Upper lobe of left lung (tissue), 6 donors: ENCODE measurements around the gene CXorf58. TPM values are rescaled to one million over a fixed set of nuclear protein-coding genes. Genes with fewer than 3 reads are reported as not detected.
"Not testable (repeated sequence)": the region's sequence is repeated elsewhere in the genome, so short reads cannot be mapped to it uniquely, and the experiment has no call there.

ENCODE experiments used
- ATAC-seq, 2 donors: fragments of 200-7000 bp; cut with Tn5 transposase; one replicate each; pipeline ENCODE4 v1.9.1; 2022; ENCODE audit warnings: mild to moderate bottlenecking in 2 of 2, moderate library complexity in 2 of 2; ENCODE audit not compliant: low FRiP score in 2 of 2
- DNase-seq, 2 donors: peaks; one replicate each; pipeline ENCODE4 v3.0.0-alpha.2; 2019 to 2020
- H3K27ac ChIP-seq, 4 donors: fragments of 200-600 bp; sonication (generic); one replicate each; pipeline ENCODE4 v1.5.1; 2016 to 2019
- H3K27me3 ChIP-seq, 4 donors: fragments of 200-600 bp; sonication (generic); one replicate each; pipeline ENCODE4 v1.5.1; 2017 to 2019
- H3K36me3 ChIP-seq, 4 donors: fragments of 200-600 bp; sonication (generic); one replicate each; pipeline ENCODE4 v1.5.1; 2016 to 2019
- H3K4me1 ChIP-seq, 4 donors: fragments of 200-600 bp; sonication (generic); one replicate each; pipeline ENCODE4 v1.5.1; 2018 to 2019
- H3K4me3 ChIP-seq, 4 donors: fragments of 200-600 bp; sonication (generic); one replicate each; pipeline ENCODE4 v1.5.1; 2017 to 2019; ENCODE audit warnings: mild to moderate bottlenecking in 2 of 4, moderate library complexity in 1 of 4
- H3K9me3 ChIP-seq, 4 donors: fragments of 200-600 bp; sonication (generic); one replicate each; pipeline ENCODE4 v1.5.1; 2018 to 2019
- CTCF ChIP-seq, 6 experiments: fragments of 450-650 bp in 4 of 6; fragments of 200-600 bp in 2 of 6; sonication (generic) in 2 of 6; IDR thresholded peaks; one replicate each; pipeline ENCODE4 v1.5.1; 2016 to 2019; ENCODE audit warnings: antibody characterized with exemption in 6 of 6
- EP300 ChIP-seq, 4 donors: sonication (generic); formaldehyde crosslinking; IDR thresholded peaks; one replicate each; pipeline ENCODE4 v1.5.1; 2017; ENCODE audit warnings: antibody characterized with exemption in 4 of 4, control low read depth in 2 of 4
- POLR2A ChIP-seq, 4 donors: fragments of 450-650 bp; IDR thresholded peaks; one replicate each; pipeline ENCODE4 v1.5.1; 2016 to 2017; ENCODE audit warnings: antibody characterized with exemption in 4 of 4, mild to moderate bottlenecking in 2 of 4
- POLR2AphosphoS5 ChIP-seq, 2 donors: sonication (generic); formaldehyde crosslinking; IDR thresholded peaks; one replicate each; pipeline ENCODE4 v1.5.1; 2017; ENCODE audit warnings: antibody characterized with exemption in 2 of 2
- WGBS, 2 donors: methylation state at CpG; one replicate each; pipeline ENCODE4 v1.1.5; 2017 to 2018; 5-methylcytosine and 5-hydroxymethylcytosine counted together
- total RNA-seq, 6 donors: library from RNA; depleted of rRNA in 4 of 6; stranded (reverse); fragments of >200 nt in 4 of 6; gene quantifications; one replicate each; pipeline versions ENCODE4 v1.1.0 to v1.2.1, GENCODE V29; 2016 to 2021
- donor health status: DM: no; HTN: no; CAD: no; lungs with moderate emphysema.
- donor health status: DM: no; HTN: yes; CAD: no; lungs with severe emphysema.

Gene CXorf58
- under 1 TPM in 1 of 6 donors, not detected in 5; 0.11 TPM for total RNA-seq

- ATAC-seq (peak; percentile 97 to 100), DNase-seq (peak; percentile 94 to 98)
- Histone ChIP-seq H3K9me3 (no peaks in the 10 kb centered on the region), H3K4me3 (peak within 1 kb of the TSS; percentile 41 to 62 (median 55)), H3K27me3 (no peaks in the 10 kb centered on the region), H3K27ac (peak within 1 kb of the TSS; percentile 82 to 91 (median 85)), H3K4me1 (peaks cover 0 to 8% (median 0%) of the 10 kb centered on the region in 4 donors), H3K36me3 (no peaks in the 10 kb centered on the region)
- peak in 1 of 4 donors; percentile 51 for TF ChIP-seq POLR2A (IDR thresholded peaks at IDR 0.05)
- TF ChIP-seq EP300 (IDR thresholded peaks at IDR 0.05) = peak in 1 of 4 donors; percentile 2
- TF ChIP-seq CTCF (IDR thresholded peaks at IDR 0.05) = peak; percentile 64 to 94 (median 90)
- peak in 1 of 2 donors; percentile 45 for TF ChIP-seq POLR2AphosphoS5 (IDR thresholded peaks at IDR 0.05)
- WGBS, 2 donors = 0 to 32% methylated on average over 2 to 45 of the region's 81 CpGs
Observed at GRCh38 chrX:23907498-23908218, at the start of gene CXorf58, which contains the start of gene APOO. Gene CXorf58 (plus strand): TSS chrX:23908006. CDS start chrX:23910303, 2,297 bp downstream. Gene APOO (minus strand): TSS chrX:23907938. CDS start chrX:23907702, 236 bp downstream.

- DNase-seq, H3K4me3 ChIP-seq, H3K27me3 ChIP-seq, ATAC-seq, H3K36me3 ChIP-seq, H3K9me3 ChIP-seq, H3K4me1 ChIP-seq, H3K27ac ChIP-seq: not testable (repeated sequence)
- 78 to 84% methylated on average over 7 of the region's 7 CpGs for WGBS, 2 donors
Observed at GRCh38 chrX:23859238-23859637, 48.6 kb upstream of the CXorf58 start.

- Histone ChIP-seq H3K27ac (no peak overlapping the region), H3K4me3 (no peak overlapping the region), H3K36me3 (no peaks in the 10 kb centered on the region), H3K9me3 (no peaks in the 10 kb centered on the region), H3K27me3 (no peaks in the 10 kb centered on the region), H3K4me1 (no peaks in the 10 kb centered on the region)
- TF ChIP-seq CTCF (IDR thresholded peaks at IDR 0.05) (no peak), EP300 (IDR thresholded peaks at IDR 0.05) (no peak), POLR2A (IDR thresholded peaks at IDR 0.05) (no peak), POLR2AphosphoS5 (IDR thresholded peaks at IDR 0.05) (no peak)
- 82 to 96% methylated on average over 6 of the region's 6 CpGs for WGBS, 2 donors
- DNase-seq (no peak), ATAC-seq (no peak)
Observed at GRCh38 chrX:23861215-23861896, 46.5 kb upstream of the CXorf58 start.

GRCh38 chrX:23861952-23862351 lies 45.9 kb upstream of the CXorf58 start:
- H3K27ac ChIP-seq, H3K9me3 ChIP-seq, H3K36me3 ChIP-seq, H3K4me1 ChIP-seq, H3K27me3 ChIP-seq, ATAC-seq, H3K4me3 ChIP-seq, DNase-seq: not testable (repeated sequence)
- WGBS, 2 donors = 71 to 90% methylated on average over 2 of the region's 2 CpGs

- Histone ChIP-seq H3K36me3 (no peaks in the 10 kb centered on the region), H3K27ac (no peak overlapping the region), H3K27me3 (no peaks in the 10 kb centered on the region), H3K4me3 (no peak overlapping the region), H3K4me1 (no peaks in the 10 kb centered on the region), H3K9me3 (no peaks in the 10 kb centered on the region)
- DNase-seq (no peak), ATAC-seq (no peak)
- WGBS, 2 donors = 89 to 100% methylated on average over 2 to 5 of the region's 5 CpGs
- TF ChIP-seq POLR2AphosphoS5 (IDR thresholded peaks at IDR 0.05) (no peak), POLR2A (IDR thresholded peaks at IDR 0.05) (no peak), EP300 (IDR thresholded peaks at IDR 0.05) (no peak), CTCF (IDR thresholded peaks at IDR 0.05) (no peak)
Observed at GRCh38 chrX:23864742-23865326, 43.0 kb upstream of the CXorf58 start.
